PC-3 (cell line): ENCODE measurements around the gene RCSD1. TPM values are rescaled to one million over a fixed set of nuclear protein-coding genes. Genes with fewer than 3 reads are reported as not detected.

Experiments
- ATAC-seq: fragments of 200-7000 bp; cut with Tn5 transposase; 2 replicates; pipeline ENCODE4 v1.9.1; 2020; ENCODE audit warnings: mild to moderate bottlenecking, moderate library complexity
- BruUV-seq: library from RNA; stranded (reverse); fragments of 400-500 nt; replicated peaks from 2 replicates; lab custom pipeline; 2021; lab: Mats Ljungman, UMichigan
- CTCF ChIA-PET: fragments of 300-600 bp; sonication (Branson Sonifier 250); formaldehyde crosslinking; loops from one replicate; lab custom pipeline; 2022; ENCODE audit warnings: antibody characterized with exemption; lab: Charles Lee
- POLR2A ChIA-PET: fragments of 300-600 bp; sonication (Branson Sonifier 250); formaldehyde crosslinking; loops from one replicate; lab custom pipeline; 2022; ENCODE audit warnings: antibody characterized with exemption; ENCODE audit not compliant: unreplicated experiment; lab: Charles Lee
- DNase-seq: peaks from one replicate; pipeline ENCODE4 v3.0.0-alpha.2; 2015
- H2AFZ ChIP-seq: fragments of 300-600 bp; sonication (generic); 2 replicates; pipeline ENCODE4 v1.6.0; 2016; ENCODE audit warnings: antibody characterized with exemption, low read length
- H3F3A ChIP-seq: fragments of 300-600 bp; sonication (generic); one replicate; pipeline ENCODE4 v1.6.0; 2017; ENCODE audit warnings: antibody characterized with exemption, low read length, control low read depth, mild to moderate bottlenecking; ENCODE audit not compliant: unreplicated experiment
- H3K27ac ChIP-seq: fragments of 300-600 bp; sonication (generic); 2 replicates; pipeline ENCODE4 v1.5.1; 2016; ENCODE audit warnings: mild to moderate bottlenecking, low read length
- H3K27me3 ChIP-seq: fragments of 300-600 bp; sonication (generic); 2 replicates; pipeline ENCODE4 v1.6.1; 2016; ENCODE audit warnings: low read length, mixed read lengths
- H3K36me3 ChIP-seq: fragments of 300-600 bp; sonication (generic); 2 replicates; pipeline ENCODE4 v1.6.1; 2016; ENCODE audit warnings: low read depth, mixed run types, low read length, mixed read lengths
- H3K4me1 ChIP-seq: fragments of 300-600 bp; sonication (generic); 2 replicates; pipeline ENCODE4 v1.5.1; 2016; ENCODE audit warnings: low read length; ENCODE audit not compliant: insufficient read depth
- H3K4me2 ChIP-seq: fragments of 300-600 bp; sonication (generic); 2 replicates; pipeline ENCODE4 v1.6.0; 2016; ENCODE audit warnings: low read length
- H3K4me3 ChIP-seq: fragments of 300-600 bp; sonication (generic); 2 replicates; pipeline ENCODE4 v1.5.1; 2016; ENCODE audit warnings: mild to moderate bottlenecking, low read length, mixed read lengths
- H3K79me2 ChIP-seq: fragments of 300-600 bp; sonication (generic); 2 replicates; pipeline ENCODE4 v1.6.1; 2017; ENCODE audit warnings: low read length, mixed read lengths
- H3K9ac ChIP-seq: fragments of 300-600 bp; sonication (generic); 2 replicates; pipeline ENCODE4 v1.6.0; 2016; ENCODE audit warnings: mild to moderate bottlenecking, low read length
- H3K9me2 ChIP-seq: fragments of 300-600 bp; sonication (generic); replicated peaks from 2 replicates; pipeline ENCODE4 v1.6.1; 2016; ENCODE audit warnings: mixed run types, low read length, mixed read lengths
- H3K9me3 ChIP-seq: fragments of 300-600 bp; sonication (generic); 2 replicates; pipeline ENCODE4 v1.6.1; 2016; ENCODE audit warnings: low read length, mixed read lengths
- H4K20me1 ChIP-seq: fragments of 300-600 bp; sonication (generic); 2 replicates; pipeline ENCODE4 v1.6.1; 2016; ENCODE audit warnings: low read length, mixed read lengths
- EZH2 ChIP-seq: fragments of 300-600 bp; sonication (generic); IDR thresholded peaks from one replicate; pipeline ENCODE4 v1.6.1; 2017; ENCODE audit warnings: antibody characterized with exemption, mild to moderate bottlenecking, low read length; ENCODE audit not compliant: unreplicated experiment
- EZH2phosphoT487 ChIP-seq: fragments of 300-600 bp; sonication (generic); IDR thresholded peaks from 2 replicates; pipeline ENCODE4 v1.6.1; 2018; ENCODE audit warnings: mild to moderate bottlenecking, antibody characterized with exemption, low read length, borderline replicate concordance
- intact Hi-C: fragments of 100-400 bp; cut with micrococcal nuclease; formaldehyde crosslinking; loops from 2 replicates; pipeline ENCODE4 v1.9.0; 2023
- total RNA-seq: library from RNA; depleted of rRNA; stranded (reverse); fragments of >200 nt; gene quantifications from 2 replicates; pipeline ENCODE4 v1.2.3, GENCODE V29; 2014
- TF ChIP-seq, protein P1 (sequence below): fragments of 300-600 bp; sonication (generic); conservative IDR thresholded peaks from 2 replicates; pipeline ENCODE4 v1.5.1; 2017; ENCODE audit warnings: antibody characterized with exemption, low read depth, mild to moderate bottlenecking, low read length

The RCSD1 gene
- total RNA-seq, 1 experiment from 2014 or later, result not detected

DNA sequence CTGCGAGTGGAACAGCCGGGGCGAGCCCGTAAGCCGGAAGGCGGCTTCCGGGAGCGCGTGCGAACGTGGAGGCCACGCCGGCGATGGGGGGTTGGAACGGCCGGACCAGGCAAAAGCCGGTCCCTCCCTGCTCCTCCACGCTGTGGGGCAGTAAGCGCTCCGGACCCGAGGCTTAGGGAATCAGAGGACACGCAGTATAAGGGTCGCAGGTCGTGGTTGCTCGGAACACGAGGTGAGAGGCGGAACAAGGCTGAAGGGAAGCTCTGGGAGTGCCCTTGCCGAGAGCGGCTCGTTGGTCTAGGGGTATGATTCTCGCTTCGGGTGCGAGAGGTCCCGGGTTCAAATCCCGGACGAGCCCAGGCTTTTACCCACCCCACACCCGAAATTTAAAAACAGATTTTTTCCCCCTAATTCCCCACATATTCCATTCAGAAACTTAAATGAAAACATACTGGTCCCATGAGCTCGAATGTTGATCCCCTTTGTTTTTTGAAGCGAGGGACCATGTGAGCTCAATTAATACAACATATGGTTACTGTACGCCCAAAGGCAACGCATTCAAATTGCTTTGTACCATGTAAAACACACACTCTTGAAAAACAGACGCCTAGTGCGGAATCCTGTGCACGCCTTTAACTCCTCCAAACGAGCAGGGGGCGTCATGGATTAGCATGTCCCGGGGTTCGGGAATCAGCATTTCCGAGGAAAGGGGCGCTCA lies 84.6 kb downstream of the RCSD1 start:
- H3K4me2 ChIP-seq, result peak overlapping the region; percentile 93
- CTCF ChIA-PET, result interaction anchor here (0.6 to 1.7 kb wide), 3 partner anchors 48 to 368 kb away, joined by 3 to 7 read pairs (median 4); no protein-coding TSS in a partner anchor

DNA sequence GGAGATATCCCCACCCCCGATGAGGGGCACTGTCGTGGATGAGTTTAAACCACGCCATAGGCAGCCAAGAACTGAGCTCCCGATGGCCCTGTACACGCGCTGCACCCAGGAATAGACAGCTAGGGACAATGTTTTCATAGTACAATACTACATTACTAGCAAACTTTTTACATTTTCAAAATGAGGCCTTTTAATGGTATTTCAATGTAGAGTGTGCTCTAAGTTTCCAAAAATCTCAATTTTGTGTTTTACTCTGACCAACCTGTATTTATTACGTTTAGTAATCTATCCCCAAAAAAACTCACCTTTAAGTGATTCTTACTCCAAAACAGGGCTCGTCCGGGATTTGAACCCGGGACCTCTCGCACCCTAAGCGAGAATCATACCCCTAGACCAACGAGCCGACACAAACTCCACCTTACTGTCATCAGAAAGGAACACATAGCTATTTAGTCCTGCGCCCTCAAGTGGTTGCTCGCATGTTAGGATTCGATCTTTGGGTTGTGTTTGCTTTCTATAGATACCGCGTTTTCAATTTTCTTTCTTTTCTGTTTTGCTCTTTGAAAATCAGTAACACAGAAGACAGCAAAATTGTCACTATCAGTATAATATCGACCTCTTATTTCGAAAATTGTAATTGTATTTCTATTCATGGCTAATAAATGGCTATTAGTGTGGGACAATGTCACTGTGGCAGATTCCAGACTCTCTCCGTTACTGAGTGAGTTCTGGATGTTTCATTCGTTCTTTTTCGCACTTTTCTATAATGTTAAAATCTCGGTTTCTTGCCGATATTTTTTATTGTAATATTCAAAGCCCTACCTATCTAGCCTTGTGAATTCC lies 85.3 kb downstream of the RCSD1 start:
- CTCF ChIA-PET, result interaction anchor here (0.6 to 1.7 kb wide), 2 partner anchors 93 to 367 kb away, joined by 4 to 7 read pairs; no protein-coding TSS in a partner anchor
- no peaks in the 10 kb centered on the region for H4K20me1 ChIP-seq
- DNase-seq (peak; percentile 97), ATAC-seq (peak; percentile 45)
- no TSS peak for BruUV-seq
- TF ChIP-seq EZH2 (no peak), EZH2phosphoT487 (no peak)
- TF ChIP-seq, protein P1, sequence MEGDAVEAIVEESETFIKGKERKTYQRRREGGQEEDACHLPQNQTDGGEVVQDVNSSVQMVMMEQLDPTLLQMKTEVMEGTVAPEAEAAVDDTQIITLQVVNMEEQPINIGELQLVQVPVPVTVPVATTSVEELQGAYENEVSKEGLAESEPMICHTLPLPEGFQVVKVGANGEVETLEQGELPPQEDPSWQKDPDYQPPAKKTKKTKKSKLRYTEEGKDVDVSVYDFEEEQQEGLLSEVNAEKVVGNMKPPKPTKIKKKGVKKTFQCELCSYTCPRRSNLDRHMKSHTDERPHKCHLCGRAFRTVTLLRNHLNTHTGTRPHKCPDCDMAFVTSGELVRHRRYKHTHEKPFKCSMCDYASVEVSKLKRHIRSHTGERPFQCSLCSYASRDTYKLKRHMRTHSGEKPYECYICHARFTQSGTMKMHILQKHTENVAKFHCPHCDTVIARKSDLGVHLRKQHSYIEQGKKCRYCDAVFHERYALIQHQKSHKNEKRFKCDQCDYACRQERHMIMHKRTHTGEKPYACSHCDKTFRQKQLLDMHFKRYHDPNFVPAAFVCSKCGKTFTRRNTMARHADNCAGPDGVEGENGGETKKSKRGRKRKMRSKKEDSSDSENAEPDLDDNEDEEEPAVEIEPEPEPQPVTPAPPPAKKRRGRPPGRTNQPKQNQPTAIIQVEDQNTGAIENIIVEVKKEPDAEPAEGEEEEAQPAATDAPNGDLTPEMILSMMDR, result peak; percentile 94
- intact Hi-C loops, result loop anchor here (1.0 to 5.0 kb wide), 3 partner anchors 88 to 512 kb away; partner anchors contain the start of genes DCAF6 and SFT2D2
- H3K36me3 ChIP-seq, result no peaks in the 10 kb centered on the region
- H3F3A ChIP-seq, result no peaks in the 10 kb centered on the region
- peak overlapping the region; percentile 96 for H2AFZ ChIP-seq
- peak overlapping the region; percentile 85 for H3K4me3 ChIP-seq
- no peaks in the 10 kb centered on the region for H3K9me2 ChIP-seq
- H3K4me1 ChIP-seq, result peaks cover 6% of the 10 kb centered on the region; the same call in 1 of the 2 replicates
- peak overlapping the region; percentile 93 for H3K4me2 ChIP-seq
- H3K9ac ChIP-seq, result peak overlapping the region; percentile 84
- H3K79me2 ChIP-seq, result no peaks in the 10 kb centered on the region
- H3K27me3 ChIP-seq, result no peaks in the 10 kb centered on the region
- POLR2A ChIA-PET, result interaction anchor here (0.5 kb wide), 1 partner anchor 221 kb away, joined by 3 read pairs; the partner anchor contains the start of genes DCAF6 and MPC2
- no peaks in the 10 kb centered on the region for H3K9me3 ChIP-seq
- 0 out of 2 replicates have a peak overlapping the region, but pooled peaks have one; percentile 11 for H3K27ac ChIP-seq

More for the DNA sequence above, 84.6 kb downstream of the RCSD1 start:
- peak; percentile 92 for DNase-seq
- Histone ChIP-seq H3K4me1 (peaks cover 6% of the 10 kb centered on the region; the same call in 1 of the 2 replicates), H3K27ac (peak overlapping the region; percentile 64), H2AFZ (peak overlapping the region; percentile 79), H3F3A (no peaks in the 10 kb centered on the region), H3K9me3 (no peaks in the 10 kb centered on the region), H3K36me3 (no peaks in the 10 kb centered on the region), H3K4me3 (peak overlapping the region; percentile 85), H3K79me2 (no peaks in the 10 kb centered on the region), H3K27me3 (no peaks in the 10 kb centered on the region), H3K9ac (peak overlapping the region; percentile 84), H3K9me2 (no peaks in the 10 kb centered on the region), H4K20me1 (no peaks in the 10 kb centered on the region)
- intact Hi-C loops, result loop anchor here (1.0 to 5.0 kb wide), 3 partner anchors 89 to 513 kb away; partner anchors contain the start of genes DCAF6 and SFT2D2
- POLR2A ChIA-PET, result no interaction called here
- peak; percentile 58 for ATAC-seq
- TF ChIP-seq, protein P1, result no peak
- no peak for TF ChIP-seq EZH2
- no peak for TF ChIP-seq EZH2phosphoT487
- no TSS peak for BruUV-seq
